WTC11 (cell line): ENCODE results near the gene ATRX. TPM values are rescaled to one million over a fixed set of nuclear protein-coding genes. Genes with fewer than 3 reads are reported as not detected.

Experiments used
- ATAC-seq: fragments of 200-7000 bp; cut with Tn5 transposase; 2 replicates; pipeline ENCODE4 v1.10.0; 2021; ENCODE audit warnings: mild to moderate bottlenecking, moderate library complexity
- CTCF ChIA-PET: fragments of 300-600 bp; sonication (Branson Sonifier 250); formaldehyde crosslinking; loops from one replicate; lab custom pipeline; 2021; ENCODE audit warnings: antibody characterized with exemption; lab: Charles Lee
- POLR2A ChIA-PET: fragments of 350-600 bp; sonication (Branson Sonifier 250); formaldehyde crosslinking; loops from one replicate; lab custom pipeline; 2021; ENCODE audit warnings: antibody characterized with exemption; lab: Charles Lee
- DNase-seq: peaks from one replicate; pipeline ENCODE4 v3.0.0; 2021; ENCODE audit warnings: low spot score
- H3K27ac Mint-ChIP-seq: 2 replicates; pipeline ENCODE4 v1.8.0; 2021; ENCODE audit warnings: mixed read lengths
- H3K27me3 Mint-ChIP-seq: 2 replicates; pipeline ENCODE4 v1.8.0; 2021; ENCODE audit warnings: low read depth, mild to moderate bottlenecking, moderate library complexity, mixed read lengths
- H3K36me3 Mint-ChIP-seq: 2 replicates; pipeline ENCODE4 v1.8.0; 2021; ENCODE audit warnings: mixed read lengths
- H3K4me1 Mint-ChIP-seq: 2 replicates; pipeline ENCODE4 v1.8.0; 2022; ENCODE audit warnings: mixed read lengths
- H3K4me3 Mint-ChIP-seq: 2 replicates; pipeline ENCODE4 v1.8.0; 2021; ENCODE audit warnings: mild to moderate bottlenecking, moderate library complexity, mixed read lengths
- H3K9me3 Mint-ChIP-seq: 2 replicates; pipeline ENCODE4 v1.8.0; 2021; ENCODE audit warnings: mixed read lengths
- CREM ChIP-seq: sonication (generic); formaldehyde crosslinking; IDR thresholded peaks from 2 replicates; pipeline ENCODE4 v1.8.1; 2022; ENCODE audit warnings: mild to moderate bottlenecking, missing genetic modification reagents, moderate library complexity
- ESRRA ChIP-seq: sonication (generic); formaldehyde crosslinking; IDR thresholded peaks from 2 replicates; pipeline ENCODE4 v1.8.1; 2022; ENCODE audit warnings: mild to moderate bottlenecking, missing genetic modification reagents, borderline replicate concordance
- FOXK1 ChIP-seq: sonication (generic); formaldehyde crosslinking; IDR thresholded peaks from 2 replicates; pipeline ENCODE4 v1.8.0; 2022; ENCODE audit warnings: mild to moderate bottlenecking, moderate library complexity, missing genetic modification reagents
- IRF2 ChIP-seq: sonication (generic); formaldehyde crosslinking; IDR thresholded peaks from 2 replicates; pipeline ENCODE4 v1.8.0; 2022; ENCODE audit warnings: low read depth, missing genetic modification reagents, borderline replicate concordance
- RELA ChIP-seq: sonication (generic); formaldehyde crosslinking; IDR thresholded peaks from 2 replicates; pipeline ENCODE4 v1.8.1; 2022; ENCODE audit warnings: missing genetic modification reagents, mild to moderate bottlenecking, borderline replicate concordance
- SMAD3 ChIP-seq: sonication (generic); formaldehyde crosslinking; IDR thresholded peaks from 2 replicates; pipeline ENCODE4 v1.8.0; 2022; ENCODE audit warnings: missing genetic modification reagents, mild to moderate bottlenecking, borderline replicate concordance
- SMAD4 ChIP-seq: sonication (generic); formaldehyde crosslinking; IDR thresholded peaks from 2 replicates; pipeline ENCODE4 v1.8.0; 2022; ENCODE audit warnings: mild to moderate bottlenecking, missing genetic modification reagents
- TCF7 ChIP-seq: sonication (generic); formaldehyde crosslinking; IDR thresholded peaks from 2 replicates; pipeline ENCODE4 v1.8.0; 2022; ENCODE audit warnings: mild to moderate bottlenecking, low read depth, missing genetic modification reagents, moderate library complexity
- TEAD4 ChIP-seq: sonication (generic); formaldehyde crosslinking; IDR thresholded peaks from 2 replicates; pipeline ENCODE4 v1.8.0; 2022; ENCODE audit warnings: mild to moderate bottlenecking, missing genetic modification reagents
- TP53 ChIP-seq: sonication (generic); formaldehyde crosslinking; IDR thresholded peaks from 2 replicates; pipeline ENCODE4 v1.8.1; 2023; ENCODE audit warnings: mild to moderate bottlenecking, missing genetic modification reagents
- ZNF121 ChIP-seq: sonication (generic); formaldehyde crosslinking; IDR thresholded peaks from 2 replicates; pipeline ENCODE4 v1.8.0; 2023; ENCODE audit warnings: missing genetic modification reagents
- ZNF232 ChIP-seq: sonication (generic); formaldehyde crosslinking; IDR thresholded peaks from 2 replicates; pipeline ENCODE4 v1.8.0; 2022; ENCODE audit warnings: mild to moderate bottlenecking, missing genetic modification reagents
- ZNF423 ChIP-seq: fragments of 250-450 bp; sonication (Bioruptor Pico); IDR thresholded peaks from 2 replicates; pipeline ENCODE4 v2.1.2; 2022; ENCODE audit warnings: mild to moderate bottlenecking, moderate library complexity
- total RNA-seq: library from RNA; stranded (reverse); gene quantifications from 3 replicates; pipeline ENCODE4 v1.2.3, GENCODE V29; 2021
- TF ChIP-seq, protein P1 (sequence below): fragments of 250-450 bp; sonication (Bioruptor Pico); IDR thresholded peaks from 2 replicates; pipeline ENCODE4 v1.9.0; 2021; ENCODE audit warnings: mild to moderate bottlenecking
- TF ChIP-seq, protein P2 (sequence below): sonication (generic); formaldehyde crosslinking; conservative IDR thresholded peaks from 2 replicates; pipeline ENCODE4 v1.8.1; 2022; ENCODE audit warnings: mild to moderate bottlenecking, missing genetic modification reagents
- TF ChIP-seq, protein P3 (sequence below): sonication (generic); formaldehyde crosslinking; IDR thresholded peaks from 2 replicates; pipeline ENCODE4 v1.8.1; 2023; ENCODE audit warnings: mild to moderate bottlenecking, missing genetic modification reagents, moderate library complexity
- TF ChIP-seq, protein P4 (sequence below): fragments of 200-600 bp; IDR thresholded peaks from 2 replicates; pipeline ENCODE4 v1.8.0; 2022; ENCODE audit warnings: antibody characterized with exemption
- TF ChIP-seq, protein P5 (sequence below): fragments of 250-450 bp; sonication (Bioruptor Pico); IDR thresholded peaks from 2 replicates; pipeline ENCODE4 v1.9.0; 2021; ENCODE audit warnings: mild to moderate bottlenecking
- TF ChIP-seq, protein P6 (sequence below): fragments of 250-450 bp; sonication (Bioruptor Pico); IDR thresholded peaks from 2 replicates; pipeline ENCODE4 v1.9.0; 2021; ENCODE audit warnings: moderate library complexity, mild to moderate bottlenecking, inconsistent platforms, borderline replicate concordance

ATRX gene
- total RNA-seq, 1 experiment from 2014 or later, result 96.6 TPM

DNA sequence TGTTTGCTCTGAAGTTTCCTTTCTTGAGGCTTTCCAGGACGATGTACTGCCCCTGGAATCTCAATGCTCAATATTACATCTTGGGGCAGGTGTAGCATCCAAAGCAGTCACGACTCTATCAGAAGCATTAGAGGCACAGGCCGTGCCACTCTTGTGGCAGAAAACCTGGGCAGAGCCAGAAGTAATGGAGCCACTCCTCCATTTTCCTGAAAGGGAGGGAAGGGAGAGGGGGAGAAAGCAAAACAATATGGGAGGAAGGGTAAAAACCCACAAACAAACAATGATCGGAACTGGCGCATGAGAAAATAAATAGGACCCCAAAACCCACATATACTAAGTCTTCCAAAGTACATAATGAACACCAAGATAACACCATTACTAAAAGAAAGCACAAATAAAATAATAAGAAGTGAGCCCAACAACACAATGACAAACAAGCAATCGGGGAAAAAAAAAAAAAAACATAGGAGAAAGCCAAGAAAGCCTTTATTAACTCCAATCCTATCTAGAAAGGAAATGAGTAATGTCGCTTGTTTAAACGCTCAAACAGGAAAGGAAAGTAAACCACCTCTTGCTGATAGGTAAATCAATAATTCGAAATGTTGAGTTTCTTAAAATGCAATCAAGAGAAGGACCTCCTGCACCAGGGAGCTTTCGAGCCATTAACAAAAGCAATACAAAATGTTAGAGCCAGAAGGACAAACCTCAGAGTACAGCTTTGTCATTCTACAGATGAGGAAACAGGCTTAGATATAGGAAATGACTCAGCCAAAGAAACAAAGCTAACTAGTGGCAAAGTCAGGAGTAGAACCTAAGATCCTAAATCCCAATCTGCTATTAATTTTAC lies 117.4 kb downstream of the ATRX start:
- no peak overlapping the region for H3K27ac Mint-ChIP-seq
- ATAC-seq (no peak), DNase-seq (no peak)
- peaks cover 5% of the 10 kb centered on the region for H3K36me3 Mint-ChIP-seq
- no peaks in the 10 kb centered on the region for H3K4me1 Mint-ChIP-seq
- ChIA-PET POLR2A (no interaction called here), CTCF (interaction anchor here (1.6 kb wide), 1 partner anchor 231 kb away, joined by 4 read pairs; the partner anchor contains the start of gene COX7B)
- no peak overlapping the region for H3K4me3 Mint-ChIP-seq
- no peaks in the 10 kb centered on the region for H3K9me3 Mint-ChIP-seq
- H3K27me3 Mint-ChIP-seq, result no peaks in the 10 kb centered on the region
- TF ChIP-seq TEAD4 (CRISPR knock-in tag), result no peak

DNA sequence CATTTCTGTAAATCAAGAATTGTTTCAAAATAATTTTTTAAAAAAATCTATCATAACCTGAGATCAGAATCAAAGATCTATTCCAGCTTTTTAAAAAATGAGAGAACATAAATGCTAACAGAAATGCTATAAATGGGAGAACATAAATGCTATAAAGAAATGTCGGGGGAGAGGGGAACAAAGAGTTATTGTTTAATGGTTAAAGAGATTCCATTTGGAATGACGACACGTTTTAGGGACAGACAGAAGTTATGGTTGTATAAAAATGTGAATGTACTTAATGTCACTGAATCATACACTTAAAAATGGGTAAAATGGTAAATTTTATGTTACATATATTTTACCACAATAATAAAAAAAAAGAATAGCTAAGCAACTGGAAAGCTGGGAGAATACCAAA lies 127.1 kb downstream of the ATRX start:
- DNase-seq (no peak), ATAC-seq (no peak)
- CTCF ChIA-PET, result no interaction called here
- Mint-ChIP-seq H3K4me1 (no peaks in the 10 kb centered on the region), H3K36me3 (peaks cover 13% of the 10 kb centered on the region), H3K4me3 (no peak overlapping the region), H3K27ac (no peak overlapping the region), H3K9me3 (no peaks in the 10 kb centered on the region), H3K27me3 (no peaks in the 10 kb centered on the region)
- POLR2A ChIA-PET, result no interaction called here
- TF ChIP-seq ESRRA (CRISPR knock-in tag), result no peak
- no peak for TF ChIP-seq CREM (CRISPR knock-in tag)
- TF ChIP-seq, protein P1, sequence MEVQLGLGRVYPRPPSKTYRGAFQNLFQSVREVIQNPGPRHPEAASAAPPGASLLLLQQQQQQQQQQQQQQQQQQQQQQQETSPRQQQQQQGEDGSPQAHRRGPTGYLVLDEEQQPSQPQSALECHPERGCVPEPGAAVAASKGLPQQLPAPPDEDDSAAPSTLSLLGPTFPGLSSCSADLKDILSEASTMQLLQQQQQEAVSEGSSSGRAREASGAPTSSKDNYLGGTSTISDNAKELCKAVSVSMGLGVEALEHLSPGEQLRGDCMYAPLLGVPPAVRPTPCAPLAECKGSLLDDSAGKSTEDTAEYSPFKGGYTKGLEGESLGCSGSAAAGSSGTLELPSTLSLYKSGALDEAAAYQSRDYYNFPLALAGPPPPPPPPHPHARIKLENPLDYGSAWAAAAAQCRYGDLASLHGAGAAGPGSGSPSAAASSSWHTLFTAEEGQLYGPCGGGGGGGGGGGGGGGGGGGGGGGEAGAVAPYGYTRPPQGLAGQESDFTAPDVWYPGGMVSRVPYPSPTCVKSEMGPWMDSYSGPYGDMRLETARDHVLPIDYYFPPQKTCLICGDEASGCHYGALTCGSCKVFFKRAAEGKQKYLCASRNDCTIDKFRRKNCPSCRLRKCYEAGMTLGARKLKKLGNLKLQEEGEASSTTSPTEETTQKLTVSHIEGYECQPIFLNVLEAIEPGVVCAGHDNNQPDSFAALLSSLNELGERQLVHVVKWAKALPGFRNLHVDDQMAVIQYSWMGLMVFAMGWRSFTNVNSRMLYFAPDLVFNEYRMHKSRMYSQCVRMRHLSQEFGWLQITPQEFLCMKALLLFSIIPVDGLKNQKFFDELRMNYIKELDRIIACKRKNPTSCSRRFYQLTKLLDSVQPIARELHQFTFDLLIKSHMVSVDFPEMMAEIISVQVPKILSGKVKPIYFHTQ (CRISPR knock-in tag), result no peak

DNA sequence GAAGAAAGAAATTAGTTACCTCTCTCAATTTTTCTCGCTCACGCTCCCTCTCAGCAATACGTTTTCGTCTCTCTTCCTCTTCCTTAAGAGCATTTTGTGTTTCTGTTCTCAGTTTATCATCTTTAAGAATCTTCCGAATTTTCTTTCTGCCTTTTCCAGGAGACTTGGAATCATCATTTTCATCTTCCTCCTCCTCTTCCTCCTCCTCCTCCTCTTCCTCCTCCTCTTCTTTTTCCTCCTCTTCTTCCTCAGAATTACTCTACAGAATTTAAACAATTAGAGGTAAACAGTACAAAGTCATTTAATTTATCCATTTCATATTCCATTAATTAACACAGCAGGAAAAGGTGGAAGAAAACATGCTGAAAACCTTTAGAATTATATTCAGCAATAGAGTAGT lies 133.9 kb downstream of the ATRX start:
- Mint-ChIP-seq H3K27ac (no peak overlapping the region), H3K4me3 (no peak overlapping the region), H3K36me3 (peaks cover 30% of the 10 kb centered on the region), H3K27me3 (no peaks in the 10 kb centered on the region), H3K9me3 (no peaks in the 10 kb centered on the region), H3K4me1 (no peaks in the 10 kb centered on the region)
- ChIA-PET CTCF (no interaction called here), POLR2A (no interaction called here)
- DNase-seq (no peak), ATAC-seq (no peak)
- TF ChIP-seq TCF7 (CRISPR knock-in tag) (no peak), SMAD3 (CRISPR knock-in tag) (no peak), TP53 (no peak)

DNA sequence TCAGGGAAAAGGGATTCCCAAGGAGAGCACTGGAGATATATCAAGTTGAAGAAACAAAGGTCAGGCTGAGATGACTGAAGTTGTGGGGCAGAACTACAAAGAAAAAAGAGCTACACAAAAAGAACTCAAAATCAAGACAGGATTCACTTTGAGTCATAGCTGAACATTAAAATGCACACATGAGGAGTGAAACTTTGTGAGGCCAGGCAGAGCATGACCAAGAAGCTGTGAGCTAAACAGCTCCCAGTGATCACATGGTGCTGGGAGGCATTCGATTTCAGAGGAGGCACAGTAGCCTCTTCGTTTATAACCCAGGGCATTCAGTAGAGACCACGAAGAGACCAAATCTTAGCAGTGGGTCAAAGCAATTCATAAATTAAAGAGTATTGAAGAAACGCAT lies 145.3 kb downstream of the ATRX start:
- DNase-seq (no peak), ATAC-seq (no peak)
- peaks cover 7% of the 10 kb centered on the region; the same call in 1 of the 2 replicates for H3K9me3 Mint-ChIP-seq
- no peaks in the 10 kb centered on the region for H3K27me3 Mint-ChIP-seq
- H3K4me3 Mint-ChIP-seq, result no peak overlapping the region
- ChIA-PET POLR2A (no interaction called here), CTCF (no interaction called here)
- H3K27ac Mint-ChIP-seq, result no peak overlapping the region
- H3K4me1 Mint-ChIP-seq, result no peaks in the 10 kb centered on the region
- peaks cover 33% of the 10 kb centered on the region for H3K36me3 Mint-ChIP-seq
- TF ChIP-seq, protein P2, sequence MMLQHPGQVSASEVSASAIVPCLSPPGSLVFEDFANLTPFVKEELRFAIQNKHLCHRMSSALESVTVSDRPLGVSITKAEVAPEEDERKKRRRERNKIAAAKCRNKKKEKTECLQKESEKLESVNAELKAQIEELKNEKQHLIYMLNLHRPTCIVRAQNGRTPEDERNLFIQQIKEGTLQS (CRISPR knock-in tag), result no peak
- TF ChIP-seq FOXK1 (no peak), IRF2 (CRISPR knock-in tag) (no peak), ZNF423 (CRISPR knock-in tag) (no peak), ZNF232 (CRISPR knock-in tag) (no peak), RELA (CRISPR knock-in tag) (no peak), SMAD4 (no peak), ZNF121 (no peak)
- TF ChIP-seq, protein P3, sequence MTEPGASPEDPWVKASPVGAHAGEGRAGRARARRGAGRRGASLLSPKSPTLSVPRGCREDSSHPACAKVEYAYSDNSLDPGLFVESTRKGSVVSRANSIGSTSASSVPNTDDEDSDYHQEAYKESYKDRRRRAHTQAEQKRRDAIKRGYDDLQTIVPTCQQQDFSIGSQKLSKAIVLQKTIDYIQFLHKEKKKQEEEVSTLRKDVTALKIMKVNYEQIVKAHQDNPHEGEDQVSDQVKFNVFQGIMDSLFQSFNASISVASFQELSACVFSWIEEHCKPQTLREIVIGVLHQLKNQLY (CRISPR knock-in tag), result no peak
- TF ChIP-seq, protein P4, sequence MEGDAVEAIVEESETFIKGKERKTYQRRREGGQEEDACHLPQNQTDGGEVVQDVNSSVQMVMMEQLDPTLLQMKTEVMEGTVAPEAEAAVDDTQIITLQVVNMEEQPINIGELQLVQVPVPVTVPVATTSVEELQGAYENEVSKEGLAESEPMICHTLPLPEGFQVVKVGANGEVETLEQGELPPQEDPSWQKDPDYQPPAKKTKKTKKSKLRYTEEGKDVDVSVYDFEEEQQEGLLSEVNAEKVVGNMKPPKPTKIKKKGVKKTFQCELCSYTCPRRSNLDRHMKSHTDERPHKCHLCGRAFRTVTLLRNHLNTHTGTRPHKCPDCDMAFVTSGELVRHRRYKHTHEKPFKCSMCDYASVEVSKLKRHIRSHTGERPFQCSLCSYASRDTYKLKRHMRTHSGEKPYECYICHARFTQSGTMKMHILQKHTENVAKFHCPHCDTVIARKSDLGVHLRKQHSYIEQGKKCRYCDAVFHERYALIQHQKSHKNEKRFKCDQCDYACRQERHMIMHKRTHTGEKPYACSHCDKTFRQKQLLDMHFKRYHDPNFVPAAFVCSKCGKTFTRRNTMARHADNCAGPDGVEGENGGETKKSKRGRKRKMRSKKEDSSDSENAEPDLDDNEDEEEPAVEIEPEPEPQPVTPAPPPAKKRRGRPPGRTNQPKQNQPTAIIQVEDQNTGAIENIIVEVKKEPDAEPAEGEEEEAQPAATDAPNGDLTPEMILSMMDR, result no peak
- TF ChIP-seq, protein P1 (CRISPR knock-in tag), result no peak
- TF ChIP-seq, protein P5, sequence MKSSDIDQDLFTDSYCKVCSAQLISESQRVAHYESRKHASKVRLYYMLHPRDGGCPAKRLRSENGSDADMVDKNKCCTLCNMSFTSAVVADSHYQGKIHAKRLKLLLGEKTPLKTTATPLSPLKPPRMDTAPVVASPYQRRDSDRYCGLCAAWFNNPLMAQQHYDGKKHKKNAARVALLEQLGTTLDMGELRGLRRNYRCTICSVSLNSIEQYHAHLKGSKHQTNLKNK (CRISPR knock-in tag), result no peak
- TF ChIP-seq, protein P6, sequence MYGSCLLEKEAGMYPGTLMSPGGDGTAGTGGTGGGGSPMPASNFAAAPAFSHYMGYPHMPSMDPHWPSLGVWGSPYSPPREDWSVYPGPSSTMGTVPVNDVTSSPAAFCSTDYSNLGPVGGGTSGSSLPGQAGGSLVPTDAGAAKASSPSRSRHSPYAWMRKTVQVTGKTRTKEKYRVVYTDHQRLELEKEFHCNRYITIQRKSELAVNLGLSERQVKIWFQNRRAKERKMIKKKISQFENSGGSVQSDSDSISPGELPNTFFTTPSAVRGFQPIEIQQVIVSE (CRISPR knock-in tag), result no peak
- TF ChIP-seq, all 79 proteins: peak for 0
